H9 (cell line): ENCODE results near the gene ARL16. TPM values are rescaled to one million over a fixed set of nuclear protein-coding genes. Genes with fewer than 3 reads are reported as not detected.

ENCODE experiments used
- DNase-seq: peaks from one replicate; pipeline ENCODE4 v3.0.0-alpha.2; 2017
- H2AFZ ChIP-seq: one replicate; pipeline ENCODE4 v1.6.1; 2013; ENCODE audit warnings: mild to moderate bottlenecking, low read length, control low read depth, moderate library complexity
- H2AK5ac ChIP-seq: 2 replicates; pipeline ENCODE4 v1.6.1; 2013; ENCODE audit warnings: low read length, control low read depth, mixed read lengths; ENCODE audit not compliant: insufficient read length
- H2BK120ac ChIP-seq: one replicate; pipeline ENCODE4 v1.6.1; 2013; ENCODE audit warnings: low read depth, mild to moderate bottlenecking, low read length, control low read depth, inconsistent platforms; ENCODE audit not compliant: poor library complexity, severe bottlenecking
- H2BK12ac ChIP-seq: 2 replicates; pipeline ENCODE4 v1.6.1; 2013; ENCODE audit warnings: low read length, control low read depth, mixed read lengths, low read depth; ENCODE audit not compliant: insufficient read length
- H2BK15ac ChIP-seq: 2 replicates; pipeline ENCODE4 v1.6.1; 2013; ENCODE audit warnings: low read depth, low read length, control low read depth
- H2BK20ac ChIP-seq: one replicate; pipeline ENCODE4 v1.6.1; 2013; ENCODE audit warnings: low read depth, mild to moderate bottlenecking, low read length, control low read depth, inconsistent platforms; ENCODE audit not compliant: poor library complexity, severe bottlenecking
- H2BK5ac ChIP-seq: 2 replicates; pipeline ENCODE4 v1.6.1; 2013; ENCODE audit warnings: low read length, control low read depth, mixed read lengths; ENCODE audit not compliant: insufficient read length
- H3K14ac ChIP-seq: 2 replicates; pipeline ENCODE4 v1.6.1; 2013; ENCODE audit warnings: low read length, control low read depth; ENCODE audit not compliant: insufficient read depth
- H3K18ac ChIP-seq: 2 replicates; pipeline ENCODE4 v1.6.1; 2013; ENCODE audit warnings: low read depth, mild to moderate bottlenecking, mixed read lengths, low read length, control low read depth; ENCODE audit not compliant: insufficient read length
- H3K23ac ChIP-seq: 2 replicates; pipeline ENCODE4 v1.6.1; 2013; ENCODE audit warnings: low read length, control low read depth, mixed read lengths, low read depth; ENCODE audit not compliant: insufficient read length
- H3K23me2 ChIP-seq: 2 replicates; pipeline ENCODE4 v1.6.1; 2013; ENCODE audit warnings: low read depth, mild to moderate bottlenecking, mixed read lengths, low read length, control low read depth; ENCODE audit not compliant: insufficient read length, poor library complexity, severe bottlenecking
- H3K27ac ChIP-seq: 2 replicates; pipeline ENCODE4 v1.5.1; 2013; ENCODE audit warnings: low read length, control low read depth, mixed read lengths, low read depth; ENCODE audit not compliant: insufficient read length
- H3K27me3 ChIP-seq: 2 replicates; pipeline ENCODE4 v1.6.1; 2013; ENCODE audit warnings: low read length, control low read depth, inconsistent platforms; ENCODE audit not compliant: insufficient read depth
- H3K4ac ChIP-seq: 2 replicates; pipeline ENCODE4 v1.6.1; 2013; ENCODE audit warnings: low read depth, mild to moderate bottlenecking, control low read depth, inconsistent platforms, low read length, moderate library complexity
- H3K4me1 ChIP-seq: 2 replicates; pipeline ENCODE4 v1.6.1; 2013; ENCODE audit warnings: low read length, control low read depth, inconsistent platforms; ENCODE audit not compliant: insufficient read depth
- H3K4me2 ChIP-seq: 2 replicates; pipeline ENCODE4 v1.6.1; 2013; ENCODE audit warnings: low read length, control low read depth, mixed read lengths; ENCODE audit not compliant: insufficient read length, insufficient read depth
- H3K56ac ChIP-seq: 2 replicates; pipeline ENCODE4 v1.6.1; 2013; ENCODE audit warnings: low read depth, mild to moderate bottlenecking, mixed read lengths, low read length, control low read depth; ENCODE audit not compliant: insufficient read length
- H3K79me1 ChIP-seq: 2 replicates; pipeline ENCODE4 v1.6.1; 2013; ENCODE audit warnings: low read depth, mild to moderate bottlenecking, moderate library complexity, low read length, control low read depth, inconsistent platforms; ENCODE audit not compliant: insufficient read depth, poor library complexity, severe bottlenecking
- H3K79me2 ChIP-seq: 2 replicates; pipeline ENCODE4 v1.6.1; 2013; ENCODE audit warnings: low read length, control low read depth, inconsistent platforms; ENCODE audit not compliant: insufficient read depth
- H3K9ac ChIP-seq: 2 replicates; pipeline ENCODE4 v1.6.1; 2013; ENCODE audit warnings: low read length, control low read depth, mixed read lengths; ENCODE audit not compliant: insufficient read length; ENCODE audit errors: extremely low read depth
- H3K9me3 ChIP-seq: one replicate; pipeline ENCODE4 v1.6.1; 2013; ENCODE audit warnings: low read depth, low read length, inconsistent platforms; ENCODE audit not compliant: control insufficient read depth
- H3T11ph ChIP-seq: one replicate; pipeline ENCODE4 v1.6.1; 2013; ENCODE audit warnings: mild to moderate bottlenecking, low read length, control low read depth, inconsistent platforms
- H4K20me1 ChIP-seq: one replicate; pipeline ENCODE4 v1.6.1; 2013; ENCODE audit not compliant: control insufficient read depth, insufficient read length, insufficient read depth
- H4K5ac ChIP-seq: 2 replicates; pipeline ENCODE4 v1.6.1; 2013; ENCODE audit warnings: low read depth, mild to moderate bottlenecking, mixed read lengths, low read length, control low read depth; ENCODE audit not compliant: insufficient read length
- H4K8ac ChIP-seq: replicated peaks from 2 replicates; pipeline ENCODE4 v1.6.1; 2013; ENCODE audit warnings: low read length, control low read depth, mixed read lengths, low read depth; ENCODE audit not compliant: insufficient read length
- H4K91ac ChIP-seq: 2 replicates; pipeline ENCODE4 v1.6.1; 2013; ENCODE audit warnings: low read depth, mild to moderate bottlenecking, moderate library complexity, mixed read lengths, low read length, control low read depth; ENCODE audit not compliant: insufficient read length
- H3K27ac Mint-ChIP-seq, 3 experiments: 2 replicates in 2 of 3; 3 replicates in 1 of 3; pipeline ENCODE4 v1.8.0; 2020 to 2021; ENCODE audit warnings: mixed read lengths in 3 of 3, mild to moderate bottlenecking in 1 of 3, moderate library complexity in 1 of 3
- H3K27me3 Mint-ChIP-seq: 2 replicates; pipeline ENCODE4 v1.8.0; 2021; ENCODE audit warnings: low read depth, mild to moderate bottlenecking, moderate library complexity, mixed read lengths
- H3K36me3 Mint-ChIP-seq, 3 experiments: 2 replicates in 2 of 3; 3 replicates in 1 of 3; pipeline ENCODE4 v1.8.0; 2020 to 2021; ENCODE audit warnings: low read depth in 3 of 3, mixed read lengths in 3 of 3; ENCODE audit not compliant: insufficient read depth in 1 of 3
- H3K4me1 Mint-ChIP-seq, 2 experiments: 2 replicates each; pipeline ENCODE4 v1.8.0; 2020; ENCODE audit warnings: mixed read lengths in 2 of 2
- H3K4me3 Mint-ChIP-seq, 2 experiments: 2 replicates in 1 of 2; 3 replicates in 1 of 2; pipeline ENCODE4 v1.8.0; 2020 to 2021; ENCODE audit warnings: mild to moderate bottlenecking in 2 of 2, mixed read lengths in 2 of 2, moderate library complexity in 1 of 2
- H3K9me3 Mint-ChIP-seq, 2 experiments: 2 replicates in 1 of 2; 3 replicates in 1 of 2; pipeline ENCODE4 v1.8.0; 2020; ENCODE audit warnings: mild to moderate bottlenecking in 2 of 2, mixed read lengths in 2 of 2, moderate library complexity in 1 of 2
- CTCF ChIP-seq: fragments of 200-600 bp; sonication (generic); conservative IDR thresholded peaks from 3 replicates; pipeline ENCODE4 v1.8.0; 2021; ENCODE audit warnings: antibody characterized with exemption, mild to moderate bottlenecking
- WGBS: extraction: QIAGEN DNeasy Blood & Tissue Kit; methylation state at CpG from one replicate; pipeline ENCODE4 v1.1.7; 2013; ENCODE audit warnings: missing lambda C conversion rate, low lambda C conversion rate, mixed read lengths; ENCODE audit not compliant: insufficient read length; ENCODE audit errors: extremely low coverage; 5-methylcytosine and 5-hydroxymethylcytosine counted together
- total RNA-seq: library from RNA; stranded (reverse); gene quantifications from 2 replicates; pipeline ENCODE4 v1.2.1, GENCODE V29; 2021

Gene ARL16
- total RNA-seq, 1 experiment from 2014 or later, result 58.6 TPM

- H3K14ac ChIP-seq, result no peak overlapping the region
- no peak for DNase-seq
- no peak overlapping the region for H2BK20ac ChIP-seq
- no peak overlapping the region for H4K91ac ChIP-seq
- no peak overlapping the region for H3K23ac ChIP-seq
- no peaks in the 10 kb centered on the region for H3K27me3 ChIP-seq
- TF ChIP-seq CTCF, result no peak
- Mint-ChIP-seq H3K4me1 (peaks cover 4 to 17% of the 10 kb centered on the region in 2 experiments), H3K9me3 (no peaks in the 10 kb centered on the region), H3K27ac (peak overlapping the region in 2 of 3 experiments; percentile 32 to 53; a peak in 3 of 7 replicates), H3K36me3 (peaks cover 33 to 70% (median 57%) of the 10 kb centered on the region in 3 experiments; a peak in 6 of 7 replicates), H3K27me3 (no peaks in the 10 kb centered on the region; the same call in 1 of the 2 replicates), H3K4me3 (peak overlapping the region; percentile 54 to 93)
- no peak overlapping the region for H2BK15ac ChIP-seq
- no peak overlapping the region for H2AFZ ChIP-seq
- no peak overlapping the region for H3K56ac ChIP-seq
- no peak overlapping the region for H3K4ac ChIP-seq
- no peak overlapping the region for H2BK12ac ChIP-seq
- H3K9me3 ChIP-seq, result no peaks in the 10 kb centered on the region
- no peaks in the 10 kb centered on the region for H4K20me1 ChIP-seq
- H3T11ph ChIP-seq, result no peak overlapping the region
- H3K79me1 ChIP-seq, result peaks cover 8% of the 10 kb centered on the region
- H3K9ac ChIP-seq, result no peak overlapping the region
- H2AK5ac ChIP-seq, result no peak overlapping the region
- peaks cover 19% of the 10 kb centered on the region for H3K23me2 ChIP-seq
- H2BK5ac ChIP-seq, result no peak overlapping the region
- peaks cover 8% of the 10 kb centered on the region; the same call in 1 of the 2 replicates for H3K79me2 ChIP-seq
- no peak overlapping the region for H3K18ac ChIP-seq
- no peak overlapping the region for H2BK120ac ChIP-seq
- H3K27ac ChIP-seq, result no peak overlapping the region
- H4K8ac ChIP-seq, result no peak overlapping the region
- no CpG with 5 or more reads among the region's 25 CpGs for WGBS
- H4K5ac ChIP-seq, result no peak overlapping the region
- no peak overlapping the region for H3K4me2 ChIP-seq
- 0 out of 2 replicates have a peak, but pooled peaks cover 4% of the 10 kb centered on the region for H3K4me1 ChIP-seq
Measured at GRCh38 chr17:81700353-81701287, 17.0 kb upstream of the ARL16 start.
